HG02981 (cell line): ENCODE data around the gene AMELX.

Experiments used
- ATAC-seq: cut with Tn5 transposase; IDR thresholded peaks from one replicate; pipeline ENCODE4 v1.9.1; 2021; ENCODE audit warnings: mild to moderate bottlenecking, moderate library complexity; ENCODE audit not compliant: unreplicated experiment

Gene AMELX

GRCh38 chrX:11305641-11306040 is 12.4 kb downstream of the AMELX start:
- ATAC-seq, result no peak

GRCh38 chrX:11309220-11309619 is 16.0 kb downstream of the AMELX start:
- ATAC-seq, result no peak

- ATAC-seq, result no peak
These were observed 18.5 kb downstream of the AMELX start for GRCh38 chrX:11311706-11312105.

- ATAC-seq, result no peak
These were observed 26.8 kb downstream of the AMELX start for GRCh38 chrX:11319806-11320520.

- no peak for ATAC-seq
These were observed 28.8 kb downstream of the AMELX start for GRCh38 chrX:11321986-11322385.

- no peak for ATAC-seq
These were observed 34.9 kb downstream of the AMELX start for GRCh38 chrX:11328134-11328533.

GRCh38 chrX:11329021-11329420 is 35.8 kb downstream of the AMELX start:
- ATAC-seq, result no peak

GRCh38 chrX:11331788-11332187 is 38.6 kb downstream of the AMELX start:
- ATAC-seq, result no peak

GRCh38 chrX:11334165-11334564 is 41.0 kb downstream of the AMELX start:
- no peak for ATAC-seq

GRCh38 chrX:11336201-11336600 is 43.0 kb downstream of the AMELX start:
- ATAC-seq, result no peak

GRCh38 chrX:11337292-11338009 is 44.2 kb downstream of the AMELX start:
- no peak for ATAC-seq

GRCh38 chrX:11341274-11342201 is 48.3 kb downstream of the AMELX start:
- peak; percentile 77 for ATAC-seq

- ATAC-seq, result no peak
These were observed 49.5 kb downstream of the AMELX start for GRCh38 chrX:11342673-11343072.

- no peak for ATAC-seq
These were observed 53.0 kb downstream of the AMELX start for GRCh38 chrX:11346121-11346682.

- no peak for ATAC-seq
These were observed 54.1 kb downstream of the AMELX start for GRCh38 chrX:11347300-11347699.

- ATAC-seq, result no peak
These were observed 55.8 kb downstream of the AMELX start for GRCh38 chrX:11349020-11349419.

GRCh38 chrX:11349661-11350337 is 56.6 kb downstream of the AMELX start:
- no peak for ATAC-seq
